ENCODE results near the gene CNIH3.

Gene CNIH3

GRCh38 chr1:224594851-224595250 lies 21.3 kb upstream of the CNIH3 start:
- Histone ChIP-seq H3K4me2 (ENCODE audit: insufficient read depth, low read length) (no peak overlapping the region), H3K4me1 (ENCODE audit: insufficient read depth, low read length) (peaks cover 10% of the 10 kb centered on the region; the same call in 1 of the 2 replicates), H3K27me3 (ENCODE audit: insufficient read depth, low read length, poor library complexity) (no peaks in the 10 kb centered on the region)

GRCh38 chr1:224605482-224606181 lies 10.5 kb upstream of the CNIH3 start:
- Histone ChIP-seq H3K9ac (ENCODE audit: low read depth, low read length) (no peak overlapping the region), H3K27me3 (ENCODE audit: insufficient read depth, low read length, poor library complexity) (no peaks in the 10 kb centered on the region), H3K79me2 (ENCODE audit: insufficient read depth, low read length) (no peaks in the 10 kb centered on the region), H3K27ac (ENCODE audit: low read length) (no peak overlapping the region), H3K36me3 (ENCODE audit: insufficient read depth, low read length) (no peaks in the 10 kb centered on the region), H3K4me3 (ENCODE audit: low read depth in 1 of 2, low read length in 2 of 2) (no peak overlapping the region), H3K4me1 (ENCODE audit: insufficient read depth, low read length) (no peaks in the 10 kb centered on the region), H4K20me1 (ENCODE audit: insufficient read depth, low read length) (no peaks in the 10 kb centered on the region), H3K4me2 (ENCODE audit: insufficient read depth, low read length) (no peak overlapping the region), H3K9me3 (ENCODE audit: insufficient read depth, low read length, severe bottlenecking) (peaks cover 13% of the 10 kb centered on the region), H2AFZ (ENCODE audit: low read depth, low read length) (no peak overlapping the region)
- no peak for TF ChIP-seq CTCF (IDR thresholded peaks at IDR 0.05; ENCODE audit: borderline replicate concordance, extremely low read depth, low read length, poor library complexity, severe bottlenecking)
- no peak for TF ChIP-seq EZH2 (IDR thresholded peaks at IDR 0.05; ENCODE audit: borderline replicate concordance, low read depth, low read length, severe bottlenecking)
- DNase-seq (no peak), ATAC-seq (ENCODE audit: insufficient read depth, low read depth) (no peak)

More at GRCh38 chr1:224594851-224595250, 21.3 kb upstream of the CNIH3 start:
- TF ChIP-seq CTCF (IDR thresholded peaks at IDR 0.05; ENCODE audit: borderline replicate concordance, extremely low read depth, low read length, poor library complexity, severe bottlenecking) (no peak), EZH2 (IDR thresholded peaks at IDR 0.05; ENCODE audit: borderline replicate concordance, low read depth, low read length, severe bottlenecking) (no peak)
- Histone ChIP-seq H3K79me2 (ENCODE audit: insufficient read depth, low read length) (no peaks in the 10 kb centered on the region), H3K27ac (ENCODE audit: low read length) (no peak overlapping the region), H2AFZ (ENCODE audit: low read depth, low read length) (no peak overlapping the region), H4K20me1 (ENCODE audit: insufficient read depth, low read length) (no peaks in the 10 kb centered on the region), H3K36me3 (ENCODE audit: insufficient read depth, low read length) (no peaks in the 10 kb centered on the region), H3K4me3 (ENCODE audit: low read depth in 1 of 2, low read length in 2 of 2) (no peak overlapping the region), H3K9me3 (ENCODE audit: insufficient read depth, low read length, severe bottlenecking) (no peaks in the 10 kb centered on the region), H3K9ac (ENCODE audit: low read depth, low read length) (no peak overlapping the region)
- no peak for DNase-seq
- no peak for ATAC-seq (ENCODE audit: insufficient read depth, low read depth)

- Histone ChIP-seq H2AFZ (ENCODE audit: low read depth, low read length) (no peak overlapping the region), H3K36me3 (ENCODE audit: insufficient read depth, low read length) (no peaks in the 10 kb centered on the region), H3K9me3 (ENCODE audit: insufficient read depth, low read length, severe bottlenecking) (peaks cover 13% of the 10 kb centered on the region), H3K4me1 (ENCODE audit: insufficient read depth, low read length) (no peaks in the 10 kb centered on the region), H3K79me2 (ENCODE audit: insufficient read depth, low read length) (no peaks in the 10 kb centered on the region), H3K4me2 (ENCODE audit: insufficient read depth, low read length) (no peak overlapping the region), H4K20me1 (ENCODE audit: insufficient read depth, low read length) (no peaks in the 10 kb centered on the region), H3K9ac (ENCODE audit: low read depth, low read length) (no peak overlapping the region), H3K4me3 (ENCODE audit: low read depth in 1 of 2, low read length in 2 of 2) (no peak overlapping the region), H3K27ac (ENCODE audit: low read length) (no peak overlapping the region), H3K27me3 (ENCODE audit: insufficient read depth, low read length, poor library complexity) (no peaks in the 10 kb centered on the region)
- TF ChIP-seq CTCF (IDR thresholded peaks at IDR 0.05; ENCODE audit: borderline replicate concordance, extremely low read depth, low read length, poor library complexity, severe bottlenecking), result no peak
- no peak for TF ChIP-seq EZH2 (IDR thresholded peaks at IDR 0.05; ENCODE audit: borderline replicate concordance, low read depth, low read length, severe bottlenecking)
- no peak for DNase-seq
- ATAC-seq (ENCODE audit: insufficient read depth, low read depth), result no peak
Observed at GRCh38 chr1:224607188-224608148, 8.6 kb upstream of the CNIH3 start.

Data from DND-41 (cell line).